Natural killer cell (primary cell): Measurements from ENCODE around the gene CORO2B. TPM values are rescaled to one million over a fixed set of nuclear protein-coding genes. Genes with fewer than 3 reads are reported as not detected.

Experiments used
- ATAC-seq, 3 donors: fragments of 150-1000 bp in 2 of 3; fragments of 200-7000 bp in 1 of 3; cut with Tn5 transposase; 1 replicate in 1 of 3; 2 replicates in 2 of 3; pipeline ENCODE4 v1.10.0; 2021; ENCODE audit warnings: mild to moderate bottlenecking in 2 of 3, moderate library complexity in 2 of 3
- DNase-seq, 2 donors: peaks; one replicate each; pipeline versions ENCODE4 v3.0.0 to v3.0.0-alpha.2; 2013 to 2021; ENCODE audit warnings: mixed read lengths in 1 of 2
- H3K27ac ChIP-seq: one replicate; pipeline ENCODE4 v1.5.1; 2013; ENCODE audit warnings: mild to moderate bottlenecking, low read length
- H3K27me3 ChIP-seq: one replicate; pipeline ENCODE4 v1.6.1; 2013; ENCODE audit warnings: low read length; ENCODE audit not compliant: control insufficient read depth, insufficient read depth
- H3K36me3 ChIP-seq: one replicate; pipeline ENCODE4 v1.6.1; 2013; ENCODE audit warnings: low read length; ENCODE audit not compliant: control insufficient read depth, insufficient read depth
- H3K4me1 ChIP-seq: one replicate; pipeline ENCODE4 v1.6.1; 2013; ENCODE audit warnings: low read length; ENCODE audit not compliant: control insufficient read depth, insufficient read depth
- H3K4me3 ChIP-seq: one replicate; pipeline ENCODE4 v1.5.1; 2013; ENCODE audit warnings: low read length
- H3K9me3 ChIP-seq: one replicate; pipeline ENCODE4 v1.6.1; 2013; ENCODE audit warnings: low read length; ENCODE audit not compliant: control insufficient read depth, insufficient read depth
- H3K27ac Mint-ChIP-seq, 2 donors: one replicate each; pipeline ENCODE4 v1.8.0; 2022; ENCODE audit warnings: mild to moderate bottlenecking in 2 of 2, mixed read lengths in 2 of 2, moderate library complexity in 1 of 2
- H3K27me3 Mint-ChIP-seq, 2 donors: one replicate each; pipeline ENCODE4 v1.8.0; 2022; ENCODE audit warnings: low read depth in 2 of 2, mixed read lengths in 2 of 2
- H3K36me3 Mint-ChIP-seq: one replicate; pipeline ENCODE4 v1.8.0; 2022; ENCODE audit warnings: mixed read lengths
- H3K4me1 Mint-ChIP-seq, 2 donors: one replicate each; pipeline ENCODE4 v1.8.0; 2022; ENCODE audit warnings: mixed read lengths in 2 of 2
- H3K4me3 Mint-ChIP-seq: one replicate; pipeline ENCODE4 v1.8.0; 2022; ENCODE audit warnings: mild to moderate bottlenecking, moderate library complexity, mixed read lengths
- H3K9me3 Mint-ChIP-seq, 2 donors: one replicate each; pipeline ENCODE4 v1.8.0; 2022; ENCODE audit warnings: mixed read lengths in 2 of 2
- CTCF ChIP-seq: fragments of 200-600 bp; IDR thresholded peaks from one replicate; pipeline ENCODE4 v1.8.0; 2022; ENCODE audit warnings: antibody characterized with exemption
- WGBS: methylation state at CpG from one replicate; pipeline ENCODE4 v1.1.7; 2013; ENCODE audit warnings: missing lambda C conversion rate; ENCODE audit not compliant: insufficient coverage; 5-methylcytosine and 5-hydroxymethylcytosine counted together
- intact Hi-C: fragments of 100-400 bp; cut with micrococcal nuclease; formaldehyde crosslinking; loops from one replicate; pipeline ENCODE4 v1.14.2; 2022
- total RNA-seq, 4 donors: library from RNA; stranded (reverse); fragments of 120-200 nt in 1 of 4; gene quantifications; one replicate each; pipeline versions ENCODE4 v1.2.3 to v1.2.4, GENCODE V29; 2013 to 2022

The CORO2B gene
- total RNA-seq, 3 donors from 2014 or later (not counting 1 experiment from before 2014, with no cell fraction given): 0.13 TPM; not detected in 2

GRCh38 chr15:68656438-68656739 is 77.6 kb downstream of the CORO2B start:
- H3K27ac ChIP-seq: no peak overlapping the region
- no peaks in the 10 kb centered on the region for H3K36me3 ChIP-seq
- H3K36me3 Mint-ChIP-seq: no peaks in the 10 kb centered on the region
- TF ChIP-seq CTCF: no peak
- no peaks in the 10 kb centered on the region for H3K9me3 ChIP-seq
- H3K4me3 Mint-ChIP-seq: no peak overlapping the region
- H3K9me3 Mint-ChIP-seq: no peaks in the 10 kb centered on the region
- H3K4me3 ChIP-seq: no peak overlapping the region
- WGBS: 100% methylated on average over 1 of the region's 1 CpG
- intact Hi-C loops: no loop called here
- ATAC-seq (no peak), DNase-seq (no peak)
- H3K27me3 ChIP-seq: no peaks in the 10 kb centered on the region
- no peak overlapping the region for H3K27ac Mint-ChIP-seq
- peaks cover 0 to 3% of the 10 kb centered on the region in 2 donors for H3K27me3 Mint-ChIP-seq
- no peaks in the 10 kb centered on the region for H3K4me1 ChIP-seq
- no peaks in the 10 kb centered on the region for H3K4me1 Mint-ChIP-seq

GRCh38 chr15:68658151-68658550 is 79.4 kb downstream of the CORO2B start:
- H3K36me3 ChIP-seq: no peaks in the 10 kb centered on the region
- no peak overlapping the region for H3K4me3 Mint-ChIP-seq
- H3K27ac ChIP-seq: no peak overlapping the region
- no peaks in the 10 kb centered on the region for H3K4me1 Mint-ChIP-seq
- WGBS: 26% methylated on average over 8 of the region's 8 CpGs
- no peak overlapping the region for H3K27ac Mint-ChIP-seq
- H3K27me3 ChIP-seq: no peaks in the 10 kb centered on the region
- H3K4me3 ChIP-seq: no peak overlapping the region
- H3K4me1 ChIP-seq: no peaks in the 10 kb centered on the region
- peaks cover 0 to 3% of the 10 kb centered on the region in 2 donors for H3K27me3 Mint-ChIP-seq
- intact Hi-C loops: no loop called here
- ATAC-seq (no peak), DNase-seq (no peak)
- no peaks in the 10 kb centered on the region for H3K9me3 Mint-ChIP-seq
- no peaks in the 10 kb centered on the region for H3K36me3 Mint-ChIP-seq
- no peak for TF ChIP-seq CTCF
- H3K9me3 ChIP-seq: no peaks in the 10 kb centered on the region

- no peaks in the 10 kb centered on the region for H3K9me3 ChIP-seq
- Mint-ChIP-seq H3K9me3 (no peaks in the 10 kb centered on the region), H3K4me3 (no peak overlapping the region), H3K36me3 (no peaks in the 10 kb centered on the region), H3K4me1 (no peaks in the 10 kb centered on the region), H3K27ac (no peak overlapping the region), H3K27me3 (peaks cover 0 to 2% of the 10 kb centered on the region in 2 donors)
- no peak for TF ChIP-seq CTCF
- H3K4me3 ChIP-seq: no peak overlapping the region
- ATAC-seq: no peak
- H3K36me3 ChIP-seq: no peaks in the 10 kb centered on the region
- DNase-seq: no peak
- intact Hi-C loops: no loop called here
- no peak overlapping the region for H3K27ac ChIP-seq
- WGBS: 88% methylated on average over 3 of the region's 8 CpGs
- H3K4me1 ChIP-seq: no peaks in the 10 kb centered on the region
- no peaks in the 10 kb centered on the region for H3K27me3 ChIP-seq
Measured at GRCh38 chr15:68658641-68659358, 80.0 kb downstream of the CORO2B start.

- Mint-ChIP-seq H3K36me3 (no peaks in the 10 kb centered on the region), H3K4me3 (no peak overlapping the region), H3K4me1 (no peaks in the 10 kb centered on the region), H3K9me3 (no peaks in the 10 kb centered on the region), H3K27ac (no peak overlapping the region), H3K27me3 (peaks cover 0 to 4% of the 10 kb centered on the region in 2 donors)
- Histone ChIP-seq H3K27ac (no peak overlapping the region), H3K4me3 (no peak overlapping the region), H3K9me3 (no peaks in the 10 kb centered on the region), H3K4me1 (no peaks in the 10 kb centered on the region), H3K36me3 (no peaks in the 10 kb centered on the region), H3K27me3 (no peaks in the 10 kb centered on the region)
- no peak for TF ChIP-seq CTCF
- WGBS: 82% methylated on average over 1 of the region's 1 CpG
- intact Hi-C loops: no loop called here
- DNase-seq (no peak), ATAC-seq (no peak)
Measured at GRCh38 chr15:68663526-68663925, 84.7 kb downstream of the CORO2B start.
